T-helper 1 cell (primary cell): Measurements from ENCODE around the gene SERGEF.
"Not testable (repeated sequence)": the region's sequence is repeated elsewhere in the genome, so short reads cannot be mapped to it uniquely, and the experiment has no call there.

Source experiments
- DNase-seq, 5 donors: peaks; one replicate each; pipeline ENCODE4 v3.0.0-alpha.2; 2012 to 2020

The SERGEF gene

DNA sequence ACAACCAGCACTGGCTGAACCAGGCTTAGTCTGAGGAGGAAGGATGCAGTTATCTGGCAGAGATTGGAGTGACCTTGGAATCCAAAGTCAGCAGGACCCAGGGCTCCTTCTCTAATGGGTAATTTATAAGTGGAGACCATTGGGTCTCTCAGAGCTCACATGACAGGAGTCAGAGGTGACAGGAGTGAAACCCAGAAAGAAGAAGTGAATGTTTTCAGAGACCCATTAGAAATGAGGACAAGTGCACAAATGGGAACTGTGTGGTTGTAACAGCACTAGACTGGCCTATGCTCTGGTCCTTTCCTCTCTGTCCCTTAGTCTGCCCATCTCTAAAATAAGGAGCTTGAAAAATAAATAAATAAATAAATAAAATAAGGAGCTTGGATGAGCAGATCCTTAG, 107.4 kb downstream of the SERGEF start:
- DNase-seq: no peak

- no peak for DNase-seq
Observed at GRCh38 chr11:17901481-17901880, 111.4 kb downstream of the SERGEF start.

- no peak for DNase-seq
Observed at GRCh38 chr11:17898782-17899181, 114.1 kb downstream of the SERGEF start.

DNA sequence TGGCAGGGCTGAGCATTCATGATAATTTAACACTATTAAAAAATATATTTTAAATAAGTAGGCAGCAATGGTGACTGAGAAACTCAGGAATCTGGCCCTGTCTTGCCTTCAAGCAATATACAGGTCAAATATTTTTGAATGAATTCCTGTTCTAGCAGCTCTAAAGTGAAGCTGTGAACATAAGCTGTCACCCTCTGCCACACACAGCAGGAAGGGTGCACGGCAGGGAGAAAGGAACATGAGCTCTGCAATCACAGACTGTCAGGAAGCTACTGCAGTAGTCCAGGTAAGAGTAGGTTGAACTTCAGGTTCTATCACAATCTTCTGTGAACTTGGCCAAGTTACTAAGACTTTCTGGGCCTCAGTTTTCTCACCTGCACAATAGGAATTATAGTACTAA, 114.8 kb downstream of the SERGEF start:
- no peak for DNase-seq

DNA sequence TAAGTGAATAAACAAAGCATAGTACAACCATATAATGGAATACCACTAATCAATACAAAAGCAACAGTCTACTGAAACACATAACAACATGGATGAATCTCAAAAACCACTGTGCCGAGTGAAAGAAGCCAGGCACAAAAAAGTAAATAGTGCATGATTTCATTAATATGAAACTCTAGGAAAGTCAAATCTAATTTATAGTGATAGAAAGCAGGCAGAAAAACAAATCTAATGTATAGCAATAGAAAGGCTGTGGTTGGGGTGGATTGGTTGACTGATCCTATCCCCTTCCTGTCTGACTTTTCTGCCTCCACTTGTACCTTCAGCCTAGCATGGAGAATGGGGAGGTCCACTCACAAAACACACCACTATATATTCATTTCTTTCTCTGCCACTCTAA, 115.4 kb downstream of the SERGEF start:
- no peak for DNase-seq

DNA sequence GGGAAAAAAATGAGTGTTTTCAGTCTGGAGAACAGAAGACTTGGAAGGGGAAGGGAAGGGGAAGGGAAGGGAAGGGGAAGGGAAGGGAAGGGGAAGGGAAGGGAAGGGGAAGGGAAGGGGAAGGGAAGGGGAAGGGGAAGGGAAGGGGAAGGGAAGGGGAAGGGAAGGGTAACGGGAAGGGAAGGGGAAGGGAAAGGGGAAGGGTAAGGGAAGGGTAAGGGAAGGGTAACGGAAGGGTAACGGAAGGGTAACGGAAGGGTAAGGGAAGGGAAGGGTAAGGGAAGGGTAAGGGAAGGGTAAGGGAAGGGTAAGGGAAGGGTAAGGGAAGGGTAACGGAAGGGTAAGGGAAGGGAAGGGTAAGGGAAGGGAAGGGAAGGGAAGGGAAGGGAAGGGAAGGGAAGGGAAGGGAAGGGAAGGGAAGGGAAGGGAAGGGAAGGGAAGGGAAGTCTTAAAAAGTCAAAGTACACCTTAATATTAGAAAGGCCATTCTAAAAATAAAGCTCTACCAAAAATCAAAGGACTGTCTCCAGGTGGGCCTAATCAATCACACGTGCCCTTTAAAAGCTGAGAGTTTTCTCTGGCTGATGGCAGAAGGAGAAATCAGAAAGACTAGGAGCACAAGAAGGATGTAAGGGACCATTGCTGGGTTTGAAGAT, 116.2 kb downstream of the SERGEF start:
- not testable (repeated sequence) for DNase-seq

- no peak for DNase-seq
Observed at GRCh38 chr11:17894929-17895658, 117.8 kb downstream of the SERGEF start.

DNA sequence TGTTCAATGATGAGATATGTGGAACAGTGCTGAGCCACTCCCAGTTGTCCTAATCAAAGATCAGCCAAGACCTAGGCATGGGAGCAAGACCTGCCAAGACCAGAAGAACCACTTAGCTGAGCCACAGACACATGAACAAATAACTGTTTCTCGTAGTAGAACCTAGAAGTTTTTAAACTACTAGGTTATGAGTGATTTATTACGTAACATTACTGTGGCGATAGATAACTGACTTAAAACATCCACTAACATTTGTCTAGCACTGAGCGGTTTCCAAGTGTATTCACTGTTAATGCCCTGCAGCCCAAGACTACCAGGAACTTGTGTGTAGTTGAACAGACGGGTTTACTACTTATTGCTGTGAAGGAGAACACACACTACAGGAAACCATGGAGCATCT, 120.4 kb downstream of the SERGEF start:
- no peak for DNase-seq

- DNase-seq: no peak
Observed at GRCh38 chr11:17890325-17890724, 122.5 kb downstream of the SERGEF start.

GRCh38 chr11:17887779-17888178, 125.1 kb downstream of the SERGEF start:
- DNase-seq: no peak

DNA sequence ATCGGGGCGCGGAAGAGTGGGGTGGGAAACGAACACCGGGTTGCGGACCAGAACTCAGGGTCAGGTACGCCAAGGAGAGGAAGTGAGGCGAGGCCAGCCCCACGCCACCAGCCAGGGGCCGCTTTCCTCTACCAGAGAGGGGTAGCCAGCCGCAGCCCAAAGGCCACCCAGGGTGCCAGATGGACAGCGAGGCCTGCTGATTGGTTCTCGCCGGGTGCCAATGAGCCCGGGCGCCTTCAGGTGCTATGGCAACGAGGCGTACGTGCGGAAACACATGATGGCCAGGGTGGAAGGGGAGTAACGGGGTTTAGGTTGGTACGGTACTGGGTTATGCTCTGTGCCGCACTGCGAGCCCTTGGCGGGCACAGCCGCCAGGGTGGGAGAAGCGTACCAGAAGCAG, 128.9 kb downstream of the SERGEF start:
- DNase-seq: no peak

- DNase-seq: no peak
Observed at GRCh38 chr11:17883057-17883456, 129.8 kb downstream of the SERGEF start.

- DNase-seq: no peak
Observed at GRCh38 chr11:17878743-17879142, 134.1 kb downstream of the SERGEF start.

GRCh38 chr11:17877886-17878285, 135.0 kb downstream of the SERGEF start:
- DNase-seq: no peak

DNA sequence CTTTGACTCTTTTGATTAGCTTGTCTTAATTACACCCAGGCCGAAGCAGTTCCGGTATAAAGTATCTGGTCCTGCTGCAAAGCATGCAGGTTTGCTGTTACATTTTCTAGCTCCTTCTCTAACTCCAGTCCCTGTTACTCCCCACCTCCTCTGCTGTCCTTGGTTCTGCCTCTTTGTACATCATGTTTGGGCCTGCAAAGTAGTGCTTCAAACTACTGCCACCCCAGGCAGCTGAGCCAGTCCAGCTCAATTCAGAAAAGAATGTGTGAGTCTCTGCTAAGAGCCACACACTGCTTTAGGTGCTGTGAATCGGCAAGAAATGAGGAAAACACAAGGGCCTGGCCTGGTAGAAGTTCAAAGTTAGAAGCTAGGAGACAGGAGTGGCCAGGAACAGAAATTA, 136.0 kb downstream of the SERGEF start:
- no peak for DNase-seq

DNA sequence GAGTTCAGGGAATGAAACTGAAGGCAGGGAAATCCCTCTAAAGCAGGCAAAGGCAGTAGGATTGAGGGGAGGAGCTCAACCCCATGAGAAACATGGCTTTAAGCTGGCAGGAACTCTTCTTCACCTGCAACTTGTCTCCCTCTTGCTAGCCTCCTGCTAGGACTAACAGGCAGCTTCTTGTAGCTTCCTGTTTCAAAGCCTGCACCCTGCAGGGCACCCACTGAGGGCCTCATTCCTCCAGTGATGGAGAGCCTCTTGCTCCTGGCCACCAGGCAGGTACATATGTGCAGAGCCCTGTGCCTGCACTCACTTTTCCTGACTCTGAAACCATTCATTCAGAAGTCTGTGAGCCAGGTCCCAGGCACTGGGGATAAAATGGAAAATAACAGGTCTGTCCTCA, 137.0 kb downstream of the SERGEF start:
- no peak for DNase-seq

- no peak for DNase-seq
Observed at GRCh38 chr11:17873586-17873985, 139.3 kb downstream of the SERGEF start.

DNA sequence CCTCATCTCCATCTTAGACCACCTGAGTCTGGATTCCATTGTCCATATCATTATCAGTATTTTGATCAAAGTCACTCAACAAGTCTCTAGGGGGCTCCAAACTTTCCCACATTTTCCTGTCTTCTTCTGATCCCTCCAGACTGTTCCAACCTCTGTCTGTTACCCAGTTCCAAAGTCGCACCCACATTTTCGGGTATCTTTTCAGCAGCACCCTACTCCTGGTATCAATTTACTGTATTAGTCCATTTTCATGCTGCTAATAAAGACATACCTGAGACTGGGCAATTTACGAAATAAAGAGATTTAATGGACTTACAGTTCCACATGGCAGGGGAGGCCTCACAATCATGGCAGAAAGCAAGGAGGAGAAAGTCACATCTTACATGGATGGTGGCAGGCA, 144.4 kb downstream of the SERGEF start:
- DNase-seq: not testable (repeated sequence)

GRCh38 chr11:17867341-17867740, 145.5 kb downstream of the SERGEF start:
- DNase-seq: no peak

DNA sequence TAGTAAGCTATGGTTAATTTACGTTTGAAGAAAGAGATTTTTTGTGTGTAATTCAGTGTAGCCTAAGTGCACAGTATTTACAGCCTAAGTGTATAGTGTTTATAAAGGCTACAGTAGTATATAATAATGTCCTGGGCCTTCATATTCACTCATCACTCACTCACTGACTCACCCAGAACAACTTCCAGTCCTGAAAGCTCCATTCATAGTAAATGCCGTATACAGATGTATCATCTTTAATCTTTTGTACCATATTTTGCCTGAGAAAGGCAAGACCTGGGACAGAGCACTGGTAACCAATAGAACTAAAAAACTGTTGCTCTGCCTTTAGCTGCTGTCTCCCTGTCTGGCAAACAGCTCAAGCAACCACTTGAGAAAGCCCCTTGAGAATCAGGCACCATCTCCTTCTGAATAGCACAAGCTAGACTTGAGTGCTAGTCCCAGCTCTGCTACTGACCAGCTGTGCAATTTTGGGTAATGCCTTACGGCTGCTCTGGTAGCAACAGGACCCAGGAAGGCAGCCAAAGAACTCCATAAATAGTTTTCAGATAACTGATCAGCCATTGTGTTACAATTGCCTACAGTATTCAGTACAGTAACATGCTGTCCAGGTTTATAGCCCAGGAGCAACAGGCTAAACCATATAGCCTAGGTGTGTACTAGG, 146.9 kb downstream of the SERGEF start:
- DNase-seq: no peak

GRCh38 chr11:17864478-17864941, 148.3 kb downstream of the SERGEF start:
- no peak for DNase-seq

- no peak for DNase-seq
Observed at GRCh38 chr11:17861036-17861755, 151.7 kb downstream of the SERGEF start.

- no peak for DNase-seq
Observed at GRCh38 chr11:17859552-17859951, 153.3 kb downstream of the SERGEF start.
